ENCODE results near the gene PIGN.

PIGN gene

DNA sequence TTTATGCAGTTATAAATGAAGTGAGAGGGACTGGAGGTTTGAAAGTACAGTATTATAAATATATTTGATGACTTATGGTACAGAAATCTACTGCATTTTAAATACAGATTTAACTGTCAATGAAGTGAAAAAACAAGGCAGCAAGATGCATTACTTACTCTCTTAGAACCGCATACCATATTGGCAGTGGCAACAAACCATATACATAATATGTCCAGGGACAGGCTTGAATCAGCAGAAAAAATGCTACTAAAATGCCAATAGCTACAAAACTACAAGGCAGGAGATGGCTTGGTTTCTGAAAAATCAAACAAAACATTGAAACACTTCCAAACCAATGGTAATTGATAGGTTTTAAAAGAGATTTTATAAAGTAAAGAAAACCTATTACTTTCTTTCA, 77.2 kb downstream of the PIGN start:
- H3K4me3 ChIP-seq (ENCODE audit: low read depth, low read length) = no peak overlapping the region
- no peak for DNase-seq (ENCODE audit: low read depth)
- TF ChIP-seq MYC (IDR thresholded peaks at IDR 0.05; ENCODE audit: low read depth, low read length) (no peak), POLR2A (IDR thresholded peaks at IDR 0.05; ENCODE audit: extremely low read depth, insufficient read length) (no peak)
- TF ChIP-seq, protein P1, sequence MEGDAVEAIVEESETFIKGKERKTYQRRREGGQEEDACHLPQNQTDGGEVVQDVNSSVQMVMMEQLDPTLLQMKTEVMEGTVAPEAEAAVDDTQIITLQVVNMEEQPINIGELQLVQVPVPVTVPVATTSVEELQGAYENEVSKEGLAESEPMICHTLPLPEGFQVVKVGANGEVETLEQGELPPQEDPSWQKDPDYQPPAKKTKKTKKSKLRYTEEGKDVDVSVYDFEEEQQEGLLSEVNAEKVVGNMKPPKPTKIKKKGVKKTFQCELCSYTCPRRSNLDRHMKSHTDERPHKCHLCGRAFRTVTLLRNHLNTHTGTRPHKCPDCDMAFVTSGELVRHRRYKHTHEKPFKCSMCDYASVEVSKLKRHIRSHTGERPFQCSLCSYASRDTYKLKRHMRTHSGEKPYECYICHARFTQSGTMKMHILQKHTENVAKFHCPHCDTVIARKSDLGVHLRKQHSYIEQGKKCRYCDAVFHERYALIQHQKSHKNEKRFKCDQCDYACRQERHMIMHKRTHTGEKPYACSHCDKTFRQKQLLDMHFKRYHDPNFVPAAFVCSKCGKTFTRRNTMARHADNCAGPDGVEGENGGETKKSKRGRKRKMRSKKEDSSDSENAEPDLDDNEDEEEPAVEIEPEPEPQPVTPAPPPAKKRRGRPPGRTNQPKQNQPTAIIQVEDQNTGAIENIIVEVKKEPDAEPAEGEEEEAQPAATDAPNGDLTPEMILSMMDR (IDR thresholded peaks at IDR 0.05; ENCODE audit: low read depth, low read length) = no peak
- TF ChIP-seq, protein P2, sequence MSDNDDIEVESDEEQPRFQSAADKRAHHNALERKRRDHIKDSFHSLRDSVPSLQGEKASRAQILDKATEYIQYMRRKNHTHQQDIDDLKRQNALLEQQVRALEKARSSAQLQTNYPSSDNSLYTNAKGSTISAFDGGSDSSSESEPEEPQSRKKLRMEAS (IDR thresholded peaks at IDR 0.05; ENCODE audit: low read depth, low read length) = no peak

DNA sequence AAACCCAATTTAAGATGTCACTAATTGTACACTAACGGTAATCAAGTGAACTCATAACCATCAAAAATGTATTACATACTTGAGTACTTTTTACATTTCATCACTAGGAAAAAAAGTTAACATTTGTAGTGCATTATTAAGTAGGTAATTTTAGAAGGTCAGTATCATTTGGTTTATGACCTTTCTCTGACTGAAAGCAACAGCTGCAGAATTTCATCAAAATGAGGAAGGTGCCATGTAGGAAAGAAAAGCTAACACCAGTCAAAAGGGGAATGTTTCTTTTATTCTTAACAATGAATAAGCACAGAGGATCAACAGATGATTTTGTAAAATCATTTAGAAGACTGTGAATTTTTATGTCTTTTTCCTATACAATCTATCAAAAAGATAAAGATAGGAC, 79.0 kb downstream of the PIGN start:
- TF ChIP-seq, protein P2 (IDR thresholded peaks at IDR 0.05; ENCODE audit: low read depth, low read length) = no peak
- no peak for TF ChIP-seq POLR2A (IDR thresholded peaks at IDR 0.05; ENCODE audit: extremely low read depth, insufficient read length)
- TF ChIP-seq MYC (IDR thresholded peaks at IDR 0.05; ENCODE audit: low read depth, low read length) = no peak
- TF ChIP-seq, protein P1 (IDR thresholded peaks at IDR 0.05; ENCODE audit: low read depth, low read length) = no peak

DNA sequence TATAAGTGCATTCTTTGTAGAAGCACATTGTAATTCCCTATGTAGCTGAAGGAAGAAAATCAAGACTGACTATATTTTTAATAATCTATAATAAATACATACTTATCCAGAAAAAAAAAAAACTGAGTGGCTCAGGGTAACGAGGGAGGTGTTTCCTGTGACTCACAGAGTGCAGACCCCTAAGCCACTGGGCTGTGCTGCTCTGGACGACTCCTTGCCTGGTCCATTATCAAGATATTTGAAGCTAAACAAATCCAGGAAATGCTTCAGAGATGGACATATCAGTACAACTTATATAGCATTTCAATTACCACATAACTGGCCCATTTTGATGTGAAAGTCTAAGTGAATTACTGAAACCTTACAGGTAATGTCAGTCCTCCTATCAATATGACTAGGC, 80.6 kb downstream of the PIGN start:
- H3K4me3 ChIP-seq (ENCODE audit: low read depth, low read length) = no peak overlapping the region
- TF ChIP-seq POLR2A (IDR thresholded peaks at IDR 0.05; ENCODE audit: extremely low read depth, insufficient read length) (no peak), MYC (IDR thresholded peaks at IDR 0.05; ENCODE audit: low read depth, low read length) (no peak)
- TF ChIP-seq, protein P1 (IDR thresholded peaks at IDR 0.05; ENCODE audit: low read depth, low read length) = no peak
- TF ChIP-seq, protein P2 (IDR thresholded peaks at IDR 0.05; ENCODE audit: low read depth, low read length) = no peak
- DNase-seq (ENCODE audit: low read depth) = no peak

More for the DNA sequence above, 79.0 kb downstream of the PIGN start:
- H3K4me3 ChIP-seq (ENCODE audit: low read depth, low read length) = no peak overlapping the region
- DNase-seq (ENCODE audit: low read depth) = no peak

DNA sequence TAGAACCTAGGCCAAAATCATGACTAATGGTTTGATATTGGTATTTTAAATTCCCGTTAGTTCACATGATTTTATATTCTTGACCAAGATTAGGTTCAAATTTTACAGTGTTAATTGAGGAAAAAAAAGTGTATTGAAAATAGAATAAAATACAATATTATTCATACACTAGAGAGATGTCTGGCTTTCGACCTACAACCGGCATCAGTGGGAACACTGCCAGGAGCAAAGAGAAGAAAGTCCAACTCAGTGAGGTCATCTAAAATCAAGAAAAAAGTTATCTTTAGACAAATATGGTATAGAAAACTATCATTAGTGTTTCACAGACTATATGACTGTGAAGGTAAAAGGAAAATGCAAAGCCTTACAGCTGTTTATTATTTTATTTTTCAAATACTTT, 81.5 kb downstream of the PIGN start:
- no peak for DNase-seq (ENCODE audit: low read depth)
- no peak overlapping the region for H3K4me3 ChIP-seq (ENCODE audit: low read depth, low read length)
- TF ChIP-seq, protein P2 (IDR thresholded peaks at IDR 0.05; ENCODE audit: low read depth, low read length) = no peak
- no peak for TF ChIP-seq MYC (IDR thresholded peaks at IDR 0.05; ENCODE audit: low read depth, low read length)
- no peak for TF ChIP-seq POLR2A (IDR thresholded peaks at IDR 0.05; ENCODE audit: extremely low read depth, insufficient read length)
- TF ChIP-seq, protein P1 (IDR thresholded peaks at IDR 0.05; ENCODE audit: low read depth, low read length) = no peak

DNA sequence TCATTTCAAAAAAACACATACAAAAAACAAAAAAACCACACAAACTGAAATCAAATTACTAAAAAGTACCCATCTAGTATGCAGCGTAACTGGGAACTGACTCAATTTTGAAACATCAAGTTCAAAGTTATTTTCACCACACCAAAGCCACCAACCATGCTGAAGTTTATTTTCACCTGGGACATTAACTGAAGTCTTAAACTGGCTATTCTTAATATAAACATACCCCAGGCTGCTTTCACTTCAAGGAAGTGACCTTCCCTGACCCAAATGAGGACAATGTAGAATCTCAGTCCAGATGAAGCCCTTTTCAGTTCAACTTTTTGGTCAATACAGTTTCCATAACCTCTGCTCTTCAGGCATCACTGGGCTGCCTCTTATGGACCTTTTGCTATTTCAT, 84.6 kb downstream of the PIGN start:
- H3K4me3 ChIP-seq (ENCODE audit: low read depth, low read length) = no peak overlapping the region
- TF ChIP-seq, protein P2 (IDR thresholded peaks at IDR 0.05; ENCODE audit: low read depth, low read length) = no peak
- TF ChIP-seq POLR2A (IDR thresholded peaks at IDR 0.05; ENCODE audit: extremely low read depth, insufficient read length) (no peak), MYC (IDR thresholded peaks at IDR 0.05; ENCODE audit: low read depth, low read length) (no peak)
- TF ChIP-seq, protein P1 (IDR thresholded peaks at IDR 0.05; ENCODE audit: low read depth, low read length) = no peak
- no peak for DNase-seq (ENCODE audit: low read depth)

DNA sequence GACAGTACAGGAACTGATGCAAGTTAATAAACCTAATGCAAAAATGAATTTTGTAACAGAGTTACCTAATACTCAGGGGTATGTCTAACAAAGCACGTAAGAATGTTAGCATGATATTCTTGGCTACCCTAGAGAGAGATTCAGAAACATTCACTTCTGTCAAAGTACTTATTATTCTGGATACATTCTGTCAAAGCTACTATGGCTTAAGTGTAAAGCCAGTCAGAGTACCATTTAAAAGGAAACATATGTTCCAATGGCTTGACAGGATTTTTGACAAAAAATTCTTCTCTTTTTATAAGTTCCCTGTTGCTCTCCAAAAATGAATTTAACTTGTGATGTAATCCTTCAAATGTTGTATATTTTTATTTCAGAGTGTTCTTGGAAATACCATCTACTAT, 85.5 kb downstream of the PIGN start:
- DNase-seq (ENCODE audit: low read depth) = no peak
- H3K4me3 ChIP-seq (ENCODE audit: low read depth, low read length) = no peak overlapping the region
- TF ChIP-seq POLR2A (IDR thresholded peaks at IDR 0.05; ENCODE audit: extremely low read depth, insufficient read length) (no peak), MYC (IDR thresholded peaks at IDR 0.05; ENCODE audit: low read depth, low read length) (no peak)
- TF ChIP-seq, protein P2 (IDR thresholded peaks at IDR 0.05; ENCODE audit: low read depth, low read length) = no peak
- TF ChIP-seq, protein P1 (IDR thresholded peaks at IDR 0.05; ENCODE audit: low read depth, low read length) = no peak
